Neural cell (in vitro differentiated cells): ENCODE results near the gene RAB27A.

ENCODE experiments used
- EP300 ChIP-seq: fragments of 450-650 bp; conservative IDR thresholded peaks from 2 replicates; pipeline ENCODE4 v1.6.1; 2014; ENCODE audit warnings: antibody characterized with exemption, mild to moderate bottlenecking, moderate library complexity; ENCODE audit not compliant: poor library complexity, severe bottlenecking
- EZH2 ChIP-seq: fragments of 200-600, 300-800 bp; shearing (Covaris generic), sonication (generic); IDR thresholded peaks from 2 replicates; pipeline ENCODE4 v1.6.1; 2014; ENCODE audit warnings: antibody characterized with exemption, low read length, borderline replicate concordance, mild to moderate bottlenecking; ENCODE audit not compliant: insufficient read depth, poor library complexity, severe bottlenecking
- MXI1 ChIP-seq: fragments of 450-650 bp; conservative IDR thresholded peaks from 2 replicates; pipeline ENCODE4 v1.6.1; 2014; ENCODE audit warnings: antibody characterized with exemption, mild to moderate bottlenecking; ENCODE audit not compliant: poor library complexity, severe bottlenecking
- POLR2AphosphoS5 ChIP-seq: IDR thresholded peaks from 2 replicates; pipeline ENCODE4 v1.6.1; 2012
- RAD21 ChIP-seq: fragments of 450-650 bp; conservative IDR thresholded peaks from 2 replicates; pipeline ENCODE4 v1.6.1; 2014; ENCODE audit warnings: antibody characterized with exemption, mild to moderate bottlenecking, moderate library complexity
- SMC3 ChIP-seq: fragments of 450-650 bp; conservative IDR thresholded peaks from 2 replicates; pipeline ENCODE4 v1.6.1; 2014; ENCODE audit warnings: antibody characterized with exemption, mild to moderate bottlenecking, moderate library complexity; ENCODE audit not compliant: poor library complexity
- TAF1 ChIP-seq: IDR thresholded peaks from 2 replicates; pipeline ENCODE4 v1.6.1; 2012; ENCODE audit warnings: low read depth
- TF ChIP-seq, protein P1 (sequence below): fragments of 450-650 bp; IDR thresholded peaks from 2 replicates; pipeline ENCODE4 v1.5.1; 2014; ENCODE audit warnings: antibody characterized with exemption, mild to moderate bottlenecking, moderate library complexity; ENCODE audit not compliant: poor library complexity, severe bottlenecking
- TF ChIP-seq, protein P2 (sequence below): IDR thresholded peaks from 2 replicates; pipeline ENCODE4 v1.6.1; 2012; ENCODE audit warnings: borderline replicate concordance

DNA sequence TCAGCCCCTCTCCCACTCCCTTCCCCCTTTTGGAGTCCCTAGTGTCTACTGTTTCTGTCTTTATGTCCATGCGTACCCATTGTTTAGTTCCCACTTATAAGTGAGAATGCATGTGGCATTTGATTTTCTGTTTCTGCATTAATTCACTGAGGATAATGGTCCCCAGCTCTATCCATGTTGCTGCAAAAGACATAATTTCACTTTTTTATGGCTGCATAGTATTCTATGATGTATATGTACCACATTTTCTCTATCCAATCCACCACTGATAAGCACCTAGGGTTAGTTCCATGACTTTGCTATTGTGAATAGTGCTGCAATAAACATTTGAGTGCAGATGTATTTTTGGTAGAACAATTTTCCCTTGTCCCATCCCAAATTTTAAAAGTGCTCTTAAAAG is 58.7 kb downstream of the RAB27A start:
- TF ChIP-seq, protein P1, sequence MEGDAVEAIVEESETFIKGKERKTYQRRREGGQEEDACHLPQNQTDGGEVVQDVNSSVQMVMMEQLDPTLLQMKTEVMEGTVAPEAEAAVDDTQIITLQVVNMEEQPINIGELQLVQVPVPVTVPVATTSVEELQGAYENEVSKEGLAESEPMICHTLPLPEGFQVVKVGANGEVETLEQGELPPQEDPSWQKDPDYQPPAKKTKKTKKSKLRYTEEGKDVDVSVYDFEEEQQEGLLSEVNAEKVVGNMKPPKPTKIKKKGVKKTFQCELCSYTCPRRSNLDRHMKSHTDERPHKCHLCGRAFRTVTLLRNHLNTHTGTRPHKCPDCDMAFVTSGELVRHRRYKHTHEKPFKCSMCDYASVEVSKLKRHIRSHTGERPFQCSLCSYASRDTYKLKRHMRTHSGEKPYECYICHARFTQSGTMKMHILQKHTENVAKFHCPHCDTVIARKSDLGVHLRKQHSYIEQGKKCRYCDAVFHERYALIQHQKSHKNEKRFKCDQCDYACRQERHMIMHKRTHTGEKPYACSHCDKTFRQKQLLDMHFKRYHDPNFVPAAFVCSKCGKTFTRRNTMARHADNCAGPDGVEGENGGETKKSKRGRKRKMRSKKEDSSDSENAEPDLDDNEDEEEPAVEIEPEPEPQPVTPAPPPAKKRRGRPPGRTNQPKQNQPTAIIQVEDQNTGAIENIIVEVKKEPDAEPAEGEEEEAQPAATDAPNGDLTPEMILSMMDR, result no peak
- TF ChIP-seq POLR2AphosphoS5 (no peak), MXI1 (no peak), EP300 (no peak), EZH2 (no peak), SMC3 (no peak), TAF1 (no peak), RAD21 (no peak)
- TF ChIP-seq, protein P2, sequence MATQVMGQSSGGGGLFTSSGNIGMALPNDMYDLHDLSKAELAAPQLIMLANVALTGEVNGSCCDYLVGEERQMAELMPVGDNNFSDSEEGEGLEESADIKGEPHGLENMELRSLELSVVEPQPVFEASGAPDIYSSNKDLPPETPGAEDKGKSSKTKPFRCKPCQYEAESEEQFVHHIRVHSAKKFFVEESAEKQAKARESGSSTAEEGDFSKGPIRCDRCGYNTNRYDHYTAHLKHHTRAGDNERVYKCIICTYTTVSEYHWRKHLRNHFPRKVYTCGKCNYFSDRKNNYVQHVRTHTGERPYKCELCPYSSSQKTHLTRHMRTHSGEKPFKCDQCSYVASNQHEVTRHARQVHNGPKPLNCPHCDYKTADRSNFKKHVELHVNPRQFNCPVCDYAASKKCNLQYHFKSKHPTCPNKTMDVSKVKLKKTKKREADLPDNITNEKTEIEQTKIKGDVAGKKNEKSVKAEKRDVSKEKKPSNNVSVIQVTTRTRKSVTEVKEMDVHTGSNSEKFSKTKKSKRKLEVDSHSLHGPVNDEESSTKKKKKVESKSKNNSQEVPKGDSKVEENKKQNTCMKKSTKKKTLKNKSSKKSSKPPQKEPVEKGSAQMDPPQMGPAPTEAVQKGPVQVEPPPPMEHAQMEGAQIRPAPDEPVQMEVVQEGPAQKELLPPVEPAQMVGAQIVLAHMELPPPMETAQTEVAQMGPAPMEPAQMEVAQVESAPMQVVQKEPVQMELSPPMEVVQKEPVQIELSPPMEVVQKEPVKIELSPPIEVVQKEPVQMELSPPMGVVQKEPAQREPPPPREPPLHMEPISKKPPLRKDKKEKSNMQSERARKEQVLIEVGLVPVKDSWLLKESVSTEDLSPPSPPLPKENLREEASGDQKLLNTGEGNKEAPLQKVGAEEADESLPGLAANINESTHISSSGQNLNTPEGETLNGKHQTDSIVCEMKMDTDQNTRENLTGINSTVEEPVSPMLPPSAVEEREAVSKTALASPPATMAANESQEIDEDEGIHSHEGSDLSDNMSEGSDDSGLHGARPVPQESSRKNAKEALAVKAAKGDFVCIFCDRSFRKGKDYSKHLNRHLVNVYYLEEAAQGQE, result no peak
